ENCODE data around the gene RANBP10.

The RANBP10 gene

GRCh38 chr16:67800338-67800926 lies 5.9 kb downstream of the RANBP10 start:
- no peak overlapping the region for H3K27ac ChIP-seq
- H3K9me3 ChIP-seq (ENCODE audit: severe bottlenecking), result no peaks in the 10 kb centered on the region
- no peak overlapping the region for H3K4me3 ChIP-seq (ENCODE audit: low read depth, low read length)
- H3K36me3 ChIP-seq, result peaks cover 64% of the 10 kb centered on the region
- H3K27me3 ChIP-seq (ENCODE audit: insufficient read depth, low read depth, severe bottlenecking), result no peaks in the 10 kb centered on the region
- DNase-seq, result no peak
- TF ChIP-seq, protein P1, sequence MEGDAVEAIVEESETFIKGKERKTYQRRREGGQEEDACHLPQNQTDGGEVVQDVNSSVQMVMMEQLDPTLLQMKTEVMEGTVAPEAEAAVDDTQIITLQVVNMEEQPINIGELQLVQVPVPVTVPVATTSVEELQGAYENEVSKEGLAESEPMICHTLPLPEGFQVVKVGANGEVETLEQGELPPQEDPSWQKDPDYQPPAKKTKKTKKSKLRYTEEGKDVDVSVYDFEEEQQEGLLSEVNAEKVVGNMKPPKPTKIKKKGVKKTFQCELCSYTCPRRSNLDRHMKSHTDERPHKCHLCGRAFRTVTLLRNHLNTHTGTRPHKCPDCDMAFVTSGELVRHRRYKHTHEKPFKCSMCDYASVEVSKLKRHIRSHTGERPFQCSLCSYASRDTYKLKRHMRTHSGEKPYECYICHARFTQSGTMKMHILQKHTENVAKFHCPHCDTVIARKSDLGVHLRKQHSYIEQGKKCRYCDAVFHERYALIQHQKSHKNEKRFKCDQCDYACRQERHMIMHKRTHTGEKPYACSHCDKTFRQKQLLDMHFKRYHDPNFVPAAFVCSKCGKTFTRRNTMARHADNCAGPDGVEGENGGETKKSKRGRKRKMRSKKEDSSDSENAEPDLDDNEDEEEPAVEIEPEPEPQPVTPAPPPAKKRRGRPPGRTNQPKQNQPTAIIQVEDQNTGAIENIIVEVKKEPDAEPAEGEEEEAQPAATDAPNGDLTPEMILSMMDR (IDR thresholded peaks at IDR 0.05; ENCODE audit: low read depth, low read length), result no peak

GRCh38 chr16:67796099-67796718 lies 10.2 kb downstream of the RANBP10 start:
- H3K36me3 ChIP-seq, result peaks cover 33% of the 10 kb centered on the region
- H3K27ac ChIP-seq, result peak overlapping the region; percentile 47
- no peaks in the 10 kb centered on the region for H3K9me3 ChIP-seq (ENCODE audit: severe bottlenecking)
- DNase-seq, result peak; percentile 45
- H3K27me3 ChIP-seq (ENCODE audit: insufficient read depth, low read depth, severe bottlenecking), result no peaks in the 10 kb centered on the region
- no peak overlapping the region for H3K4me3 ChIP-seq (ENCODE audit: low read depth, low read length)
- TF ChIP-seq, protein P1 (IDR thresholded peaks at IDR 0.05; ENCODE audit: low read depth, low read length), result no peak

DNA sequence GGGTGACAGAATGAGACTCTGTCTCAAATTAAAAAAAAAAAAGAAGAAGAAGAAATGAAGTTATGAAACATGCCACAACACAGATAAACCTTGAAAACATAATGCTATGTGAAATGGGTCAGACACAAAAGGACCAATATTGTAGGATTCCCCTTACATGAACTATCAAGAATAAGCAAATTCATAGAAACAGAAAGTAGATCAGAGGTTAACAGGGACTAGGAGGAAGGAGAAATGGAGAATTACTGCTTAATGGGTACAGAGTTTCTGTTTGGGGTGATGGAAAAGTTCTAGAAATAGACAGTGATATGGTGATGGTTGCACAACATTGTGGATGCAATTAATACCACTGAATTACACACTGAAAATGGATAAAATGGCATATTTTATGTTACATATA lies 16.3 kb downstream of the RANBP10 start:
- TF ChIP-seq, protein P1 (IDR thresholded peaks at IDR 0.05; ENCODE audit: low read depth, low read length), result no peak
- Histone ChIP-seq H3K27me3 (ENCODE audit: insufficient read depth, low read depth, severe bottlenecking) (no peaks in the 10 kb centered on the region), H3K4me3 (ENCODE audit: low read depth, low read length) (no peak overlapping the region), H3K36me3 (peaks cover 5% of the 10 kb centered on the region), H3K27ac (no peak overlapping the region), H3K9me3 (ENCODE audit: severe bottlenecking) (no peaks in the 10 kb centered on the region)
- no peak for DNase-seq

- TF ChIP-seq, protein P1 (IDR thresholded peaks at IDR 0.05; ENCODE audit: low read depth, low read length), result no peak
- Histone ChIP-seq H3K27ac (no peak overlapping the region), H3K27me3 (ENCODE audit: insufficient read depth, low read depth, severe bottlenecking) (no peaks in the 10 kb centered on the region), H3K36me3 (peaks cover 5% of the 10 kb centered on the region), H3K4me3 (ENCODE audit: low read depth, low read length) (no peak overlapping the region), H3K9me3 (ENCODE audit: severe bottlenecking) (no peaks in the 10 kb centered on the region)
- DNase-seq, result no peak
Observed at GRCh38 chr16:67786491-67786890, 19.9 kb downstream of the RANBP10 start.

DNA sequence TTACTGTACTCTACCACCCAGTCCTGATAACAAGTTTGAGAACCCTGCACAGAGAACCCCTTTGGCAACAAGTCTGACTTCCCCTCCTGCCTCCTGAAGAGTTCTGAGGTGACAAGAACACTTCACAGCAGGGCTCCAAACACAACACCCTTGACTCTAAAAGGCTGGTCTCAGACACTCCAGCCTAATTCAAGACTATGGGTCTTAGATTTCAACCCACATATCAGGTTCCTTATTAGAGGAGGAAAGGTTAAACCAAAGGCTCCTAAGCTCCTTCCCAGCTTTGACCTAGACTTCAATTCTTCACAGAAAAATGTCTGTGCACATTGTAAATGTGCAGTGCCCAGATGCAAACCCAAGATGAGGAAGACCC lies 23.0 kb downstream of the RANBP10 start:
- H3K4me3 ChIP-seq (ENCODE audit: low read depth, low read length), result no peak overlapping the region
- TF ChIP-seq, protein P1 (IDR thresholded peaks at IDR 0.05; ENCODE audit: low read depth, low read length), result no peak
- no peaks in the 10 kb centered on the region for H3K27me3 ChIP-seq (ENCODE audit: insufficient read depth, low read depth, severe bottlenecking)
- peaks cover 2% of the 10 kb centered on the region for H3K36me3 ChIP-seq
- H3K27ac ChIP-seq, result no peak overlapping the region
- no peak for DNase-seq
- no peaks in the 10 kb centered on the region for H3K9me3 ChIP-seq (ENCODE audit: severe bottlenecking)

Measured in WERI-Rb-1 (cell line).